G401 (cell line): ENCODE measurements around the gene SCARF2. TPM values are rescaled to one million over a fixed set of nuclear protein-coding genes. Genes with fewer than 3 reads are reported as not detected.
A peak's percentile ranks its signal among the peaks of the same experiment; 100 is the strongest.
"Not testable (repeated sequence)": the region's sequence is repeated elsewhere in the genome, so short reads cannot be mapped to it uniquely, and the experiment has no call there.

Source experiments
- DNase-seq: peaks from one replicate; pipeline ENCODE4 v3.0.0-alpha.2; 2015; ENCODE audit warnings: low spot score
- in situ Hi-C: cut with HindIII; loops from 2 replicates; pipeline ENCODE4 v1.10.0; 2016; ENCODE audit warnings: low sequenced_read_pairs, mixed read lengths
- total RNA-seq: library from RNA; depleted of rRNA; stranded (reverse); fragments of >200 nt; shearing (Covaris generic); gene quantifications from 2 replicates; pipeline ENCODE4 v1.2.3, GENCODE V29; 2014

The SCARF2 gene
- total RNA-seq, 1 experiment from 2014 or later = 53.4 TPM

- no peak for DNase-seq
- in situ Hi-C loops = no loop called here
These were observed 18.0 kb downstream of the SCARF2 start for GRCh38 chr22:20419664-20419951.

- in situ Hi-C loops = no loop called here
- DNase-seq = peak; percentile 86
These were observed 19.3 kb downstream of the SCARF2 start for GRCh38 chr22:20418211-20418788.

GRCh38 chr22:20415699-20416098 lies 21.9 kb downstream of the SCARF2 start:
- DNase-seq, in situ Hi-C loops: not testable (repeated sequence)

- in situ Hi-C loops, DNase-seq: not testable (repeated sequence)
These were observed 22.4 kb downstream of the SCARF2 start for GRCh38 chr22:20415241-20415640.

- no peak for DNase-seq
- in situ Hi-C loops = no loop called here
These were observed 23.2 kb downstream of the SCARF2 start for GRCh38 chr22:20414450-20414849.

- in situ Hi-C loops = no loop called here
- DNase-seq = no peak
These were observed 23.6 kb downstream of the SCARF2 start for GRCh38 chr22:20414059-20414440.

GRCh38 chr22:20413217-20414058 lies 24.2 kb downstream of the SCARF2 start:
- in situ Hi-C loops = no loop called here
- DNase-seq = no peak

GRCh38 chr22:20412474-20413216 lies 25.0 kb downstream of the SCARF2 start:
- no peak for DNase-seq
- in situ Hi-C loops = no loop called here

- in situ Hi-C loops, DNase-seq: not testable (repeated sequence)
These were observed 28.2 kb downstream of the SCARF2 start for GRCh38 chr22:20409385-20409784.

- no peak for DNase-seq
- in situ Hi-C loops = no loop called here
These were observed 28.7 kb downstream of the SCARF2 start for GRCh38 chr22:20408891-20409290.

- no peak for DNase-seq
These were observed 29.8 kb downstream of the SCARF2 start for GRCh38 chr22:20407829-20408228.

GRCh38 chr22:20406686-20407408 lies 30.8 kb downstream of the SCARF2 start:
- in situ Hi-C loops = no loop called here
- DNase-seq = no peak

More at GRCh38 chr22:20407829-20408228, 29.8 kb downstream of the SCARF2 start:
- in situ Hi-C loops = no loop called here

- DNase-seq = no peak
- in situ Hi-C loops = no loop called here
These were observed 31.5 kb downstream of the SCARF2 start for GRCh38 chr22:20405931-20406685.

GRCh38 chr22:20405291-20405930 lies 32.2 kb downstream of the SCARF2 start:
- in situ Hi-C loops = no loop called here

GRCh38 chr22:20404881-20405280 lies 32.7 kb downstream of the SCARF2 start:
- DNase-seq = no peak
- in situ Hi-C loops = no loop called here

More at GRCh38 chr22:20405291-20405930, 32.2 kb downstream of the SCARF2 start:
- no peak for DNase-seq

- no peak for DNase-seq
- in situ Hi-C loops = no loop called here
These were observed 33.9 kb downstream of the SCARF2 start for GRCh38 chr22:20403779-20404140.

- DNase-seq = no peak
- in situ Hi-C loops = no loop called here
These were observed 34.5 kb downstream of the SCARF2 start for GRCh38 chr22:20402960-20403778.
